Cardiac muscle cell (in vitro differentiated cells and primary cell): ENCODE measurements around the gene SEMA5A. TPM values are rescaled to one million over a fixed set of nuclear protein-coding genes. Genes with fewer than 3 reads are reported as not detected.

Source experiments
- DNase-seq, 2 donors: peaks; one replicate each; pipeline versions ENCODE4 v3.0.0 to v3.0.0-alpha.2; 2010 to 2017; ENCODE audit warnings: low read depth in 1 of 2, low spot score in 1 of 2
- H3K27ac ChIP-seq: fragments of 200-600 bp; sonication (generic); 2 replicates; pipeline ENCODE4 v1.5.1; 2016
- H3K27me3 ChIP-seq: fragments of 200-600 bp; sonication (generic); 2 replicates; pipeline ENCODE4 v1.6.0; 2016; ENCODE audit warnings: control low read depth
- H3K36me3 ChIP-seq: fragments of 200-600 bp; sonication (generic); 2 replicates; pipeline ENCODE4 v1.5.1; 2016; ENCODE audit warnings: control low read depth
- H3K4me1 ChIP-seq: fragments of 200-600 bp; sonication (generic); 2 replicates; pipeline ENCODE4 v1.8.1; 2017; ENCODE audit warnings: low read depth, mild to moderate bottlenecking, mixed run types
- H3K4me3 ChIP-seq: fragments of 200-600 bp; sonication (generic); 2 replicates; pipeline ENCODE4 v1.5.1; 2016; ENCODE audit warnings: mild to moderate bottlenecking
- H3K9me3 ChIP-seq: fragments of 200-600 bp; sonication (generic); 2 replicates; pipeline ENCODE4 v1.5.1; 2017; ENCODE audit warnings: low read depth, mild to moderate bottlenecking, control low read depth
- polyA plus RNA-seq: library from polyadenylated mRNA; unstranded; fragments of >200 nt; fragmentation: Nextera tagmentation; extraction: Ambion mirVana; gene quantifications from 2 replicates; pipeline ENCODE4 v1.2.1, GENCODE V29; 2016
- total RNA-seq: library from RNA; depleted of rRNA; stranded (reverse); fragments of >200 nt; gene quantifications from 2 replicates; pipeline ENCODE4 v1.2.3, GENCODE V29; 2016
- TF ChIP-seq, protein P1 (sequence below): IDR thresholded peaks from 2 replicates; pipeline ENCODE4 v1.5.1; 2012; ENCODE audit warnings: low read depth, mild to moderate bottlenecking, low read length

The SEMA5A gene
- total and polyA plus RNA-seq, 2 experiments from 2014 or later: 15.7 to 16.6 TPM

DNA sequence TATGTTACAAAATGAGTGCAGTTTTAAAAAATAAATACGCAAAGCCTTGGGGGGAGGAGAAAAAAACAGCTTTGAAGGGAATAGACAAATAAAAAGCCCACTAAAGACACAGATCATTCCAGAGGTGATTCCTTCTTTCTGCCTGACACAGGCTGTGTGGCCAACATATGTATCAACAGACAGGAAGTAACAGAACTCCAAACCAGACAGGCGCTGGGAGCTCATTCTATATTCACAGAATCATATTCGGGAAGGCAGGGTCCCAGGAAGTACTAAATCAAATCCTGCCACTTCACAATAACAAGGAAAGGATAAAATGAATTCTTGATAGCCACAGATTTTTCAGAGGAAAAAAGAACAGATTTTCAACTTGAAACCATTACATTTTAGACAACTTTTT is 62.1 kb downstream of the SEMA5A start:
- Histone ChIP-seq H3K4me1 (peaks cover 9% of the 10 kb centered on the region), H3K4me3 (no peak overlapping the region), H3K9me3 (no peaks in the 10 kb centered on the region), H3K27me3 (no peaks in the 10 kb centered on the region), H3K27ac (no peak overlapping the region), H3K36me3 (no peaks in the 10 kb centered on the region)
- TF ChIP-seq, protein P1, sequence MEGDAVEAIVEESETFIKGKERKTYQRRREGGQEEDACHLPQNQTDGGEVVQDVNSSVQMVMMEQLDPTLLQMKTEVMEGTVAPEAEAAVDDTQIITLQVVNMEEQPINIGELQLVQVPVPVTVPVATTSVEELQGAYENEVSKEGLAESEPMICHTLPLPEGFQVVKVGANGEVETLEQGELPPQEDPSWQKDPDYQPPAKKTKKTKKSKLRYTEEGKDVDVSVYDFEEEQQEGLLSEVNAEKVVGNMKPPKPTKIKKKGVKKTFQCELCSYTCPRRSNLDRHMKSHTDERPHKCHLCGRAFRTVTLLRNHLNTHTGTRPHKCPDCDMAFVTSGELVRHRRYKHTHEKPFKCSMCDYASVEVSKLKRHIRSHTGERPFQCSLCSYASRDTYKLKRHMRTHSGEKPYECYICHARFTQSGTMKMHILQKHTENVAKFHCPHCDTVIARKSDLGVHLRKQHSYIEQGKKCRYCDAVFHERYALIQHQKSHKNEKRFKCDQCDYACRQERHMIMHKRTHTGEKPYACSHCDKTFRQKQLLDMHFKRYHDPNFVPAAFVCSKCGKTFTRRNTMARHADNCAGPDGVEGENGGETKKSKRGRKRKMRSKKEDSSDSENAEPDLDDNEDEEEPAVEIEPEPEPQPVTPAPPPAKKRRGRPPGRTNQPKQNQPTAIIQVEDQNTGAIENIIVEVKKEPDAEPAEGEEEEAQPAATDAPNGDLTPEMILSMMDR: no peak
- no peak for DNase-seq

DNA sequence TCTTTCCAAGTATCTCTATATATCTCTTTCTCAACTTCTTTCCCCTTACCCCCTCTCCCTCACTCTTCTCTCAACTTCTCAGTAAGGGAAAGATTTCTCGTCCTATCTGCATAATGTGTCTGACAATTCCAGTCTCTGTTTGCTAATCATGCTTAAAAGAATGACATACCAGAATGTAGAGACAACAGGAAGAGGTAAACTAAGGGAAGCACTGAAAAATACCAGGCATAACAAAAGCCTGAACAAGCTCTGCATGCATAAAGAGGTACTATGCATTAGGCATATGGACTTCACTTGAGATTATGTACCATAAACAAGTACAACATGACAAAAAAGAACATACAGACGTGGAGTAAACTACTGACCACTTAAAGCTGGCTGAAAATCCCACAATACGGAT is 62.6 kb downstream of the SEMA5A start:
- H3K36me3 ChIP-seq: no peaks in the 10 kb centered on the region
- no peak overlapping the region for H3K4me3 ChIP-seq
- TF ChIP-seq, protein P1: no peak
- H3K4me1 ChIP-seq: peaks cover 9% of the 10 kb centered on the region
- H3K9me3 ChIP-seq: no peaks in the 10 kb centered on the region
- no peak for DNase-seq
- no peak overlapping the region for H3K27ac ChIP-seq
- H3K27me3 ChIP-seq: no peaks in the 10 kb centered on the region

DNA sequence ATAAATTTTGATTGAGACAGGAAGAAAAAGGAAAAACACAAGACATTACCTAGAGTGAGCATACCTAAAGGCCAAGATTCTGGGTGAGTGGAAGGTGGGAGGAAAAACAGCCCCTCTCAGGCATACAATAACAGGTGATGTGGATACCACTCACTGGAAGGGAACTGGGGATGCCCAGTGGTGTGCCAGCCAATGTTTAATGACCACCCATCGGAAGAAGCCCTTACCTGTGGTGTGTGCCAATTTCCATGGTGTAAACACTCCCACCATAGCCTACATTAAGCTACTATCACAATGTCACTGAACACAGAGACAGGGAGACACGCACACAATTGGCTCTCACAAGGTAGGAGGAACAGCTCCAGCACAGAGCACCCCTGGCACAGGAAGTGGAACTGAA is 63.5 kb downstream of the SEMA5A start:
- H3K36me3 ChIP-seq: no peaks in the 10 kb centered on the region
- no peak for DNase-seq
- TF ChIP-seq, protein P1: no peak
- H3K4me1 ChIP-seq: peaks cover 9% of the 10 kb centered on the region
- no peaks in the 10 kb centered on the region for H3K9me3 ChIP-seq
- H3K27ac ChIP-seq: no peak overlapping the region
- no peaks in the 10 kb centered on the region for H3K27me3 ChIP-seq
- no peak overlapping the region for H3K4me3 ChIP-seq

DNA sequence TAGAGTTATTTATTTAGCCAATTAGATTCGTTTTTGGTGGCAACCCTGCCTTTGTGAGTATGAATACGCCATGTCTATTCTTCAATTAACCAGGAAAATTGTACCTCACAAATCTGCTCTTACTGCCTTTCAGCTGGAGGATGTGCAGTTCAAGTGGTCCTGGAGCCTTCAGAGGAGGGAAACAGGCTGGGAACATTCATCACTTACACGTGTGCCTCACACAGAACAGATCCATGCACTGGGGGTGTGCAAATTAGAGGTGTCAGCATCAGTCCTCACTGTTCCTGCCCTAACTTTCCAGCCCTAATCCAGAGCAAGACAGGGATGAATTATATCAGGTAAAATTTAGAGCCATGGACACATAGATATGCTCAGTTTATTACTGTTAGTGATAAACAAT is 65.4 kb downstream of the SEMA5A start:
- no peaks in the 10 kb centered on the region for H3K27me3 ChIP-seq
- no peak overlapping the region for H3K4me3 ChIP-seq
- TF ChIP-seq, protein P1: no peak
- peak in 1 of 2 donors; percentile 52 for DNase-seq
- H3K9me3 ChIP-seq: no peaks in the 10 kb centered on the region
- H3K36me3 ChIP-seq: no peaks in the 10 kb centered on the region
- peaks cover 9% of the 10 kb centered on the region for H3K4me1 ChIP-seq
- H3K27ac ChIP-seq: peak overlapping the region; percentile 72

DNA sequence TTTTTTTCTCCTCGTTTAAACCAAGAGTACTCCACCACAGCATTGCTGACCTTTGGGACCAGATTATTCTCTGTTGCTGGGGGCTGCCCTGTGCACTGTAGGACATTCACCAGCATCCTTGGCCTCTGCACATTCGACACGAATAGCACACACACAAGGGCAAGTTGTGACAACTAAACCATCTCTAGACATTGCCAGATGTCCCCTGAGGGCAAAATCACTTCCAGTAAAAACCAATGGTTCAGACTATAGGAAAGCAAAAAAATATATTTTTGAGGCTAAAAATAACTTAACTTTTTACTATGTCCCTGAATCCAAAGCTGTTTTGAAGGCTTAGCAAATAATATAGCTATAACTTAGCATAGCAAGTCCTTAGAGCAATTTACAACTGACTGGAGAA is 65.9 kb downstream of the SEMA5A start:
- peaks cover 9% of the 10 kb centered on the region for H3K4me1 ChIP-seq
- DNase-seq: no peak
- no peaks in the 10 kb centered on the region for H3K27me3 ChIP-seq
- no peak overlapping the region for H3K4me3 ChIP-seq
- H3K36me3 ChIP-seq: no peaks in the 10 kb centered on the region
- peak overlapping the region; percentile 72 for H3K27ac ChIP-seq
- H3K9me3 ChIP-seq: no peaks in the 10 kb centered on the region
- TF ChIP-seq, protein P1: no peak

DNA sequence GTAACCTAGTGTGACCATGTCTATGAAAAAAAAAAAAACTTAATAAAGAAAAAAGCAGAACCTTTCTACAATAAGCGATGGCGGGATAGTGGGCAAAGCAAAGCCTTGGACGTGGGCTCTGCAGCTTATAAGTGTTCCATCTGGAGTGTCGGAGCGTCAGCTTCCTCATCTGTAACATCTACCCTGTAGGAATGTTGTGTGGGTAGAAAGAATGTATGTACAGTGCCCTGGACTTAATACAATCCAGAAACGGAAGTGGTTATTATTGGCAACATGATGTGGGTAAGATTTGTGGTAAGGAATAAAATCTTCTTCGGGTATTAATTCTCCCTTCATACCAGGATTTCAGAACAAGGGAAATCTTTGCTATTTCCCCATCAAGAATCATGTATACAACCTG is 66.5 kb downstream of the SEMA5A start:
- TF ChIP-seq, protein P1: no peak
- Histone ChIP-seq H3K4me1 (peaks cover 9% of the 10 kb centered on the region), H3K36me3 (no peaks in the 10 kb centered on the region), H3K9me3 (no peaks in the 10 kb centered on the region), H3K27ac (no peak overlapping the region), H3K27me3 (no peaks in the 10 kb centered on the region), H3K4me3 (no peak overlapping the region)
- DNase-seq: peak in 1 of 2 donors; percentile 22
